Karpas-422 (cell line): Measurements from ENCODE around the gene ATF4. TPM values are rescaled to one million over a fixed set of nuclear protein-coding genes. Genes with fewer than 3 reads are reported as not detected.

Source experiments
- DNase-seq: peaks from one replicate; pipeline ENCODE4 v3.0.0-alpha.2; 2015
- H2AFZ ChIP-seq: fragments of 200-600 bp; sonication (generic); 2 replicates; pipeline ENCODE4 v1.6.1; 2014; ENCODE audit warnings: antibody characterized with exemption, low read length, mixed read lengths
- H3K27ac ChIP-seq: fragments of 200-600 bp; sonication (generic); 2 replicates; pipeline ENCODE4 v1.5.1; 2014; ENCODE audit warnings: mild to moderate bottlenecking, low read length, moderate library complexity
- H3K27me3 ChIP-seq: fragments of 200-600 bp; sonication (generic); 2 replicates; pipeline ENCODE4 v1.6.1; 2014; ENCODE audit warnings: low read length, mixed read lengths
- H3K36me3 ChIP-seq: fragments of 200-600 bp; sonication (generic); 2 replicates; pipeline ENCODE4 v1.6.1; 2014; ENCODE audit warnings: low read length, mixed read lengths; ENCODE audit not compliant: insufficient read depth
- H3K4me1 ChIP-seq: fragments of 200-600 bp; sonication (generic); 2 replicates; pipeline ENCODE4 v1.6.1; 2014; ENCODE audit warnings: mild to moderate bottlenecking, low read length, mixed read lengths
- H3K4me2 ChIP-seq: fragments of 200-600 bp; sonication (generic); 2 replicates; pipeline ENCODE4 v1.6.1; 2014; ENCODE audit warnings: low read length, low read depth, mild to moderate bottlenecking; ENCODE audit not compliant: poor library complexity, severe bottlenecking
- H3K4me3 ChIP-seq: fragments of 200-600 bp; sonication (generic); 2 replicates; pipeline ENCODE4 v1.5.1; 2014; ENCODE audit warnings: mild to moderate bottlenecking, antibody characterized with exemption, low read length, mixed read lengths
- H3K79me2 ChIP-seq: fragments of 200-600 bp; sonication (generic); 2 replicates; pipeline ENCODE4 v1.6.1; 2014; ENCODE audit warnings: mild to moderate bottlenecking, low read length, mixed read lengths
- H3K9ac ChIP-seq: fragments of 200-600 bp; sonication (generic); 2 replicates; pipeline ENCODE4 v1.6.0; 2014; ENCODE audit warnings: low read length
- H3K9me2 ChIP-seq: fragments of 200-600 bp; sonication (generic), shearing (Covaris generic); replicated peaks from 2 replicates; pipeline ENCODE4 v1.6.0; 2014; ENCODE audit warnings: mild to moderate bottlenecking, low read length, moderate library complexity; ENCODE audit not compliant: insufficient read depth
- H3K9me3 ChIP-seq: fragments of 300-700, 200-600 bp; sonication (generic); 2 replicates; pipeline ENCODE4 v1.6.1; 2014; ENCODE audit warnings: low read length, mixed read lengths
- H4K20me1 ChIP-seq: fragments of 200-600 bp; sonication (generic); 2 replicates; pipeline ENCODE4 v1.6.1; 2014; ENCODE audit warnings: mild to moderate bottlenecking, antibody characterized with exemption, low read length, low read depth; ENCODE audit not compliant: insufficient read depth
- total RNA-seq: library from RNA; depleted of rRNA; stranded (reverse); fragments of >200 nt; shearing (Covaris generic); gene quantifications from 2 replicates; pipeline ENCODE4 v1.2.3, GENCODE V29; 2014; ENCODE audit warnings: low replicate concordance

The ATF4 gene
- total RNA-seq, 1 experiment from 2014 or later, result 543 TPM

- Histone ChIP-seq H3K36me3 (peaks cover 8% of the 10 kb centered on the region; the same call in 1 of the 2 replicates), H3K4me3 (peak overlapping the region; percentile 88), H3K9me3 (no peaks in the 10 kb centered on the region), H3K9me2 (no peaks in the 10 kb centered on the region), H2AFZ (no peak overlapping the region), H3K9ac (peak overlapping the region; percentile 92), H4K20me1 (peaks cover 12% of the 10 kb centered on the region; the same call in 1 of the 2 replicates), H3K79me2 (peaks cover 22% of the 10 kb centered on the region), H3K27me3 (no peaks in the 10 kb centered on the region), H3K4me2 (peak overlapping the region; percentile 98), H3K4me1 (peaks cover 72% of the 10 kb centered on the region), H3K27ac (0 out of 2 replicates have a peak overlapping the region, but pooled peaks have one; percentile 69)
- peak; percentile 84 for DNase-seq
These were observed 10.4 kb downstream of the ATF4 start for GRCh38 chr22:39530692-39531331.

- peak within 1 kb of the TSS; percentile 69 for H3K27ac ChIP-seq
- H2AFZ ChIP-seq, result peak within 1 kb of the TSS; percentile 94; the same call in 1 of the 2 replicates
- peaks cover 22% of the 10 kb centered on the region for H3K79me2 ChIP-seq
- H4K20me1 ChIP-seq, result peaks cover 12% of the 10 kb centered on the region; the same call in 1 of the 2 replicates
- peak within 1 kb of the TSS; percentile 92 for H3K9ac ChIP-seq
- peak within 1 kb of the TSS; percentile 88 for H3K4me3 ChIP-seq
- no peaks in the 10 kb centered on the region for H3K9me2 ChIP-seq
- DNase-seq, result peak; percentile 100
- H3K4me1 ChIP-seq, result peaks cover 57% of the 10 kb centered on the region
- H3K9me3 ChIP-seq, result no peaks in the 10 kb centered on the region
- peak within 1 kb of the TSS; percentile 98 for H3K4me2 ChIP-seq
- H3K27me3 ChIP-seq, result no peaks in the 10 kb centered on the region
- peaks cover 8% of the 10 kb centered on the region; the same call in 1 of the 2 replicates for H3K36me3 ChIP-seq
These were observed 12.1 kb downstream of the ATF4 start, which contains the start of gene RPS19BP1 for GRCh38 chr22:39532215-39533073. TSS of gene RPS19BP1 (minus strand) at chr22:39532748. CDS start at chr22:39532738, 10 bp downstream.

- H3K4me2 ChIP-seq, result peak overlapping the region; percentile 46
These were observed 13.7 kb downstream of the ATF4 start for GRCh38 chr22:39534092-39534506.

GRCh38 chr22:39534591-39535356, 14.4 kb downstream of the ATF4 start:
- peak overlapping the region; percentile 94 for H2AFZ ChIP-seq
- H3K4me3 ChIP-seq, result no peak overlapping the region
- peaks cover 43% of the 10 kb centered on the region for H3K4me1 ChIP-seq
- H3K27ac ChIP-seq, result no peak overlapping the region
- peaks cover 12% of the 10 kb centered on the region; the same call in 1 of the 2 replicates for H4K20me1 ChIP-seq
- no peaks in the 10 kb centered on the region for H3K27me3 ChIP-seq
- no peaks in the 10 kb centered on the region for H3K9me2 ChIP-seq
- peak overlapping the region; percentile 46 for H3K4me2 ChIP-seq
- H3K36me3 ChIP-seq, result peaks cover 6% of the 10 kb centered on the region; the same call in 1 of the 2 replicates
- H3K9ac ChIP-seq, result peak overlapping the region; percentile 46
- peaks cover 22% of the 10 kb centered on the region for H3K79me2 ChIP-seq
- no peaks in the 10 kb centered on the region for H3K9me3 ChIP-seq
- DNase-seq, result peak; percentile 93

More at GRCh38 chr22:39534092-39534506, 13.7 kb downstream of the ATF4 start:
- Histone ChIP-seq H2AFZ (peak overlapping the region; percentile 94; the same call in 1 of the 2 replicates), H3K4me3 (no peak overlapping the region), H3K27me3 (no peaks in the 10 kb centered on the region), H3K9ac (peak overlapping the region; percentile 46; the same call in 1 of the 2 replicates), H3K36me3 (peaks cover 8% of the 10 kb centered on the region; the same call in 1 of the 2 replicates), H4K20me1 (peaks cover 12% of the 10 kb centered on the region; the same call in 1 of the 2 replicates), H3K79me2 (peaks cover 22% of the 10 kb centered on the region), H3K27ac (no peak overlapping the region), H3K9me3 (no peaks in the 10 kb centered on the region), H3K9me2 (no peaks in the 10 kb centered on the region), H3K4me1 (peaks cover 48% of the 10 kb centered on the region)
- DNase-seq, result no peak

GRCh38 chr22:39535357-39535725, 15.0 kb downstream of the ATF4 start:
- H3K27ac ChIP-seq, result no peak overlapping the region
- no peaks in the 10 kb centered on the region for H3K27me3 ChIP-seq
- peaks cover 12% of the 10 kb centered on the region; the same call in 1 of the 2 replicates for H4K20me1 ChIP-seq
- H3K9me2 ChIP-seq, result no peaks in the 10 kb centered on the region
- H3K9ac ChIP-seq, result no peak overlapping the region
- H3K79me2 ChIP-seq, result peaks cover 18% of the 10 kb centered on the region
- DNase-seq, result no peak
- H3K36me3 ChIP-seq, result peaks cover under 1% of the 10 kb centered on the region; the same call in 1 of the 2 replicates
- peaks cover 37% of the 10 kb centered on the region for H3K4me1 ChIP-seq
- H3K4me2 ChIP-seq, result peak overlapping the region; percentile 46
- H2AFZ ChIP-seq, result no peak overlapping the region
- no peak overlapping the region for H3K4me3 ChIP-seq
- no peaks in the 10 kb centered on the region for H3K9me3 ChIP-seq

GRCh38 chr22:39535831-39536449, 15.6 kb downstream of the ATF4 start:
- Histone ChIP-seq H3K9me3 (no peaks in the 10 kb centered on the region), H3K36me3 (no peaks in the 10 kb centered on the region; the same call in 1 of the 2 replicates), H3K9ac (no peak overlapping the region), H3K27me3 (no peaks in the 10 kb centered on the region), H3K4me2 (no peak overlapping the region), H2AFZ (no peak overlapping the region), H3K4me1 (peaks cover 31% of the 10 kb centered on the region), H3K4me3 (no peak overlapping the region), H3K27ac (no peak overlapping the region), H3K79me2 (peaks cover 15% of the 10 kb centered on the region), H3K9me2 (no peaks in the 10 kb centered on the region), H4K20me1 (peaks cover 11% of the 10 kb centered on the region; the same call in 1 of the 2 replicates)
- DNase-seq, result no peak

GRCh38 chr22:39536711-39537110, 16.3 kb downstream of the ATF4 start:
- no peaks in the 10 kb centered on the region for H3K36me3 ChIP-seq
- peaks cover 8% of the 10 kb centered on the region for H3K79me2 ChIP-seq
- H3K9me2 ChIP-seq, result no peaks in the 10 kb centered on the region
- peaks cover 4% of the 10 kb centered on the region; the same call in 1 of the 2 replicates for H4K20me1 ChIP-seq
- H2AFZ ChIP-seq, result no peak overlapping the region
- no peaks in the 10 kb centered on the region for H3K9me3 ChIP-seq
- H3K9ac ChIP-seq, result no peak overlapping the region
- H3K4me3 ChIP-seq, result no peak overlapping the region
- H3K4me1 ChIP-seq, result peaks cover 23% of the 10 kb centered on the region
- no peaks in the 10 kb centered on the region for H3K27me3 ChIP-seq
- DNase-seq, result no peak
- H3K27ac ChIP-seq, result no peak overlapping the region
- H3K4me2 ChIP-seq, result no peak overlapping the region
